Spleen (tissue), 7 donors: ENCODE measurements around the gene DHX15.

Experiments
- CTCF ChIP-seq, 11 experiments: fragments of 200-600 bp in 7 of 11; fragments of 450-650 bp in 4 of 11; sonication (generic) in 4 of 11; IDR thresholded peaks in 8 of 11; conservative IDR thresholded peaks in 3 of 11; 1 replicate in 7 of 11; 2 replicates in 4 of 11; pipeline versions ENCODE4 v1.4.0 to v1.8.0; 2016 to 2021; ENCODE audit warnings: antibody characterized with exemption in 11 of 11, inconsistent platforms in 4 of 11, mild to moderate bottlenecking in 1 of 11
- POLR2A ChIP-seq, 3 donors: fragments of 450-650 bp; IDR thresholded peaks; one replicate each; pipeline ENCODE4 v1.5.1; 2017; ENCODE audit warnings: antibody characterized with exemption in 3 of 3, mild to moderate bottlenecking in 1 of 3
- donor health status: DM: no; HTN: no; CAD: no; lungs with moderate emphysema.
- donor health status: DM: no; HTN: no; CAD: no.
- donor health status: DM: no; HTN: no; CAD: no.

- TF ChIP-seq CTCF (IDR thresholded peaks at IDR 0.05 in 8 of 11, conservative IDR thresholded peaks at IDR 0.05 in 3 of 11) = no peak
- no peak for TF ChIP-seq POLR2A (IDR thresholded peaks at IDR 0.05)
Measured at GRCh38 chr4:24559889-24560288, 24.5 kb downstream of the DHX15 start.
